Kidney (tissue), 14 donors: ENCODE results near the gene RUSC2. TPM values are rescaled to one million over a fixed set of nuclear protein-coding genes. Genes with fewer than 3 reads are reported as not detected.
"Not testable (repeated sequence)": the region's sequence is repeated elsewhere in the genome, so short reads cannot be mapped to it uniquely, and the experiment has no call there.

ENCODE experiments used
- DNase-seq, 5 donors: peaks; one replicate each; pipeline ENCODE4 v3.0.0-alpha.2; 2013 to 2020
- FAIRE-seq: peaks from 2 replicates; lab custom pipeline; 2012; peaks lifted over from hg19 to GRCh38; lab: Jason Lieb, UNC
- H3K27ac ChIP-seq, 2 donors: one replicate each; pipeline ENCODE4 v1.7.0; 2013; ENCODE audit warnings: low read depth in 2 of 2, low read length in 2 of 2, inconsistent platforms in 1 of 2
- H3K27me3 ChIP-seq: one replicate; pipeline ENCODE4 v1.7.1; 2013; ENCODE audit warnings: low read length, inconsistent platforms; ENCODE audit not compliant: control insufficient read depth, insufficient read depth
- H3K36me3 ChIP-seq, 3 donors: one replicate each; pipeline versions ENCODE4 v1.7.0 to v1.7.1; 2013; ENCODE audit warnings: low read length in 3 of 3, control low read depth in 1 of 3, inconsistent platforms in 1 of 3; ENCODE audit not compliant: insufficient read depth in 3 of 3, control insufficient read depth in 2 of 3
- H3K4me1 ChIP-seq, 3 donors: one replicate each; pipeline versions ENCODE4 v1.7.0 to v1.7.1; 2013; ENCODE audit warnings: low read length in 3 of 3, inconsistent platforms in 1 of 3, low read depth in 1 of 3; ENCODE audit not compliant: control insufficient read depth in 2 of 3, insufficient read depth in 2 of 3
- H3K4me3 ChIP-seq, 3 donors: one replicate each; pipeline versions ENCODE4 v1.7.0 to v1.8.1; 2013; ENCODE audit warnings: low read length in 3 of 3, control low read depth in 1 of 3, inconsistent platforms in 1 of 3
- H3K9ac ChIP-seq, 3 donors: one replicate each; pipeline versions ENCODE4 v1.7.0 to v1.7.1; 2013; ENCODE audit warnings: low read length in 3 of 3, control low read depth in 1 of 3, inconsistent platforms in 1 of 3
- H3K9me3 ChIP-seq, 3 donors: one replicate each; pipeline versions ENCODE4 v1.7.0 to v1.7.1; 2013; ENCODE audit warnings: low read length in 3 of 3, control low read depth in 1 of 3, inconsistent platforms in 1 of 3; ENCODE audit not compliant: control insufficient read depth in 2 of 3, insufficient read depth in 1 of 3
- intact Hi-C: fragments of 100-400 bp; cut with DNase I; formaldehyde crosslinking; loops from one replicate; pipeline ENCODE4 v1.11.1; 2022
- polyA plus RNA-seq: library from polyadenylated mRNA; stranded (reverse); fragments of 350-450 nt; fragmentation: Illumina TruSeq; extraction: RNeasy Lipid Tissue Mini Kit (QIAGEN cat#74804); gene quantifications from one replicate; pipeline ENCODE4 v1.2.3, GENCODE V29; 2014; ENCODE audit warnings: low read depth, low replicate concordance; ENCODE audit not compliant: insufficient read depth
- total RNA-seq: library from RNA; stranded (reverse); fragmentation: NEBNext Ultra II Directional; extraction: Animal tissue kit (Norgen Biotek cat#: 25700); gene quantifications from one replicate; pipeline ENCODE4 v1.2.1, GENCODE V29; 2021
- TF ChIP-seq, protein P1 (sequence below): IDR thresholded peaks from 3 replicates; pipeline ENCODE4 v1.5.1; 2012; ENCODE audit warnings: mild to moderate bottlenecking, moderate library complexity, borderline replicate concordance; ENCODE audit not compliant: insufficient read depth; ENCODE audit errors: extremely low read depth
- donor health status: control.
- donor health status: control.
- donor health status: control.
- donor health status: control.
- donor health status: control.
- donor health status: DM: yes; HTN: yes; CAD: no.
- donor health status: Normal renal cell carcinoma (clear cell type).

Gene RUSC2
- total and polyA plus RNA-seq, 2 donors from 2014 or later, result 13.4 to 27.3 TPM

DNA sequence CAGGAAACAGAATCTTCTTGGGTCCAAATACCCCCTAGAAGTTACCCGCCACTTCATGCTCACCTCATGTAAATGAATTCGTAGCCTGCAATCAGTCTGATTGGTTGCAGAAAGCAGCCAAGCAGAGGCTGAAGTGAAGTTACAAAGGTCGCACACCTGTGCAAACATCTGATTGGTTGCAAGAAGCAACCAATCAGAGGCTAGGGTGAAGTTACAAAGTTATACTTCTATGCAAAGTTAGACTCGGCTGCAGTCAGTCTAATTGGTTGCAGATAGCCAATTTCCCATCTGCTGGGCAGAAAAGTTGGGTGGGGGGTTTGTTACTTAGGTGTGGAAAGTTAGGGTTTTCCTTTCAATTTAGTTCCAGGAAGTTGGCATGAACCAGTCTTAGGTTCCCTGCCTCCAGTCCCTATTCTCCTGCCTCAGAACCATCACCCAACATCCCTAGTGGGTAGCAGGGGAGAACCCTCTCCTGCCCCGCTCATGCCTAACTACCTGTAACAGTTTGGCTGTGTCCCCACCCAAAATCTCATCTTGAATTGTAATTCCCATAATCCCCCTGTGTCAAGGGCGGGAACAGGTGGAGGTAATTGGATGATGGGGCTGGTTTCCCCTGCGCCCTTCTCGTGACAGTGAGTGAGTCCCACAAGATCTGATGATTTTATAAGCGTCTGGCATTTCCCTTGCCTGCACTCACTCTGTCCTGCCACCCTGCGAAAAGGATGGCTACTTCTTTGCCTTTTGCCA is 1.2 kb upstream of the RUSC2 start:
- no peaks in the 10 kb centered on the region for H3K9me3 ChIP-seq
- H3K36me3 ChIP-seq, result no peaks in the 10 kb centered on the region
- intact Hi-C loops, result no loop called here
- peak overlapping the region in 2 of 3 donors; percentile 53 to 87 for H3K9ac ChIP-seq
- DNase-seq, result no peak
- no peaks in the 10 kb centered on the region for H3K27me3 ChIP-seq
- peak overlapping the region; percentile 93 to 99 for H3K27ac ChIP-seq
- peaks cover 0 to 19% (median 15%) of the 10 kb centered on the region in 3 donors for H3K4me1 ChIP-seq
- FAIRE-seq, result no peak
- TF ChIP-seq, protein P1, sequence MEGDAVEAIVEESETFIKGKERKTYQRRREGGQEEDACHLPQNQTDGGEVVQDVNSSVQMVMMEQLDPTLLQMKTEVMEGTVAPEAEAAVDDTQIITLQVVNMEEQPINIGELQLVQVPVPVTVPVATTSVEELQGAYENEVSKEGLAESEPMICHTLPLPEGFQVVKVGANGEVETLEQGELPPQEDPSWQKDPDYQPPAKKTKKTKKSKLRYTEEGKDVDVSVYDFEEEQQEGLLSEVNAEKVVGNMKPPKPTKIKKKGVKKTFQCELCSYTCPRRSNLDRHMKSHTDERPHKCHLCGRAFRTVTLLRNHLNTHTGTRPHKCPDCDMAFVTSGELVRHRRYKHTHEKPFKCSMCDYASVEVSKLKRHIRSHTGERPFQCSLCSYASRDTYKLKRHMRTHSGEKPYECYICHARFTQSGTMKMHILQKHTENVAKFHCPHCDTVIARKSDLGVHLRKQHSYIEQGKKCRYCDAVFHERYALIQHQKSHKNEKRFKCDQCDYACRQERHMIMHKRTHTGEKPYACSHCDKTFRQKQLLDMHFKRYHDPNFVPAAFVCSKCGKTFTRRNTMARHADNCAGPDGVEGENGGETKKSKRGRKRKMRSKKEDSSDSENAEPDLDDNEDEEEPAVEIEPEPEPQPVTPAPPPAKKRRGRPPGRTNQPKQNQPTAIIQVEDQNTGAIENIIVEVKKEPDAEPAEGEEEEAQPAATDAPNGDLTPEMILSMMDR, result no peak
- peak overlapping the region; percentile 54 to 85 (median 84) for H3K4me3 ChIP-seq

DNA sequence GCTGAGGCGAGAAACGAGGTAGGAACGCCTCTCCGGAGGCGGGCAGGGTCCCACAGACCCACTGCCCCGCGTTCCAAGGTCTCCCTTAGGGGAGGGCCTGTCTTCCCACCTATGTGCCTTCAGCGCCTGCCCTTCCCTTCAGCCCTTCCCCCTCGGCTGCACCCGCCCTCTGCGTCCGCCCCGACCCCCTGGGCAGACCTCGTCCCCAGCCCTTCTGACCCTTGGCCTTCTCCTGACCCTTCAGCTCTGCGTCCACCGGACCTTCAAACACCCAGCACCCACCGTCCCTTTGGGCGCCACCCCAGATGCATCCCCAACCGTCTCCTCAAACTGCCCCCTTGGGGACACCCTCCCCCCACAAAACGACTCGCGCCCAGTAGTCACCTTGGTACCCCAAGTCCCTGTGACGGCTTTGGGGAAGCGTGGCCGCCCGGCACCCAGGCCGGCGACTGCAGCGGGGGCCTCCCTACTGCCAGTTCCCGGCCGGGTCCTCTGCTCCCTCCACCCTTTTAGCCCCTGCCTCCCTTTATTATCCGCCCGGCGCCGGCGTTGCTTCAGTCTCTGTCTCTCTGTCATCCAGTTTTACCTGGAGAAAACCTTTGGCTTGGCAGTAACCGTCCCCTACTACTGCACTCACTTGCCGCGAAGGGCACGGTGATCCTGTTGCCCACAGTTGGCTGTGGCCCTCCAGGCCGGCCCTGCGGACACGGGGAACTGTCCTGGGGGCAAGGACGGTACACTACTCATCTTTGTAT is 421 bp downstream of the RUSC2 start:
- peak overlapping the region; percentile 93 to 99 for H3K27ac ChIP-seq
- FAIRE-seq, result no peak
- H3K27me3 ChIP-seq, result no peaks in the 10 kb centered on the region
- H3K9ac ChIP-seq, result peak overlapping the region; percentile 73 to 98 (median 87)
- peak in 2 of 5 donors; percentile 29 to 40 for DNase-seq
- H3K4me1 ChIP-seq, result peaks cover 0 to 19% (median 15%) of the 10 kb centered on the region in 3 donors
- H3K9me3 ChIP-seq, result no peaks in the 10 kb centered on the region
- H3K36me3 ChIP-seq, result no peaks in the 10 kb centered on the region
- TF ChIP-seq, protein P1, result no peak
- intact Hi-C loops, result no loop called here
- peak overlapping the region; percentile 75 to 85 (median 84) for H3K4me3 ChIP-seq

DNA sequence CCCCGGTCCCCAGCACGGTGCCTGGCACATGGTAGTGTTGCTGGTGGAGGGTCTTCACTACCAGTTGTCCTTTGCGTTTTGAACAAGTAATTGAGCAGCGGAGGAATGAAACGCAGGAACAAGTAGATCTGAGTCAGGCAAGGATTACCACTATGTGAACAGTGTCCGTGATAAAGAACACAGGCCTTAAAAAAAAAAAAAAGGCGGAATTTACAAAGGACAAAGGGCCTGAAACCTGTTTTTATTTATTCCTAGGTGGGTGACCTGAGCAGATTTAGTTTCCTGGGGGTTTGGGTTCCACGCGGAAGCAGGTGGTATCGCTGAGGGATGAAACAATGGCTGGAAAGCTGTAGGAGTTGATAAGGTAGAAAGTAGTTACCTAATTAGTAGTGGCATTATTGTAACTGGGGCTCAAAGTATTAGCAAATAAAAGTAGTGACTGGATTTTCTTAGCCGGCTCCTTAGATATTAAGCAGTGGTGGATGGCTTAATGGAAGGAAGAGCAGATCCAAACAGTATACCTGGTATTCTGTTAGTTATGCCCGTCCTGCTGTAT is 1.1 kb downstream of the RUSC2 start:
- intact Hi-C loops, result no loop called here
- no peaks in the 10 kb centered on the region for H3K27me3 ChIP-seq
- H3K36me3 ChIP-seq, result peaks cover 0 to 4% (median 0%) of the 10 kb centered on the region in 3 donors
- peak overlapping the region; percentile 17 to 85 (median 84) for H3K4me3 ChIP-seq
- peaks cover 0 to 19% (median 15%) of the 10 kb centered on the region in 3 donors for H3K4me1 ChIP-seq
- no peaks in the 10 kb centered on the region for H3K9me3 ChIP-seq
- H3K27ac ChIP-seq, result peak overlapping the region; percentile 93 to 99
- DNase-seq (peak in 1 of 5 donors; percentile 28), FAIRE-seq (no peak)
- peak overlapping the region in 2 of 3 donors; percentile 87 to 98 for H3K9ac ChIP-seq
- TF ChIP-seq, protein P1, result no peak

GRCh38 chr9:35493119-35493518 is 3.2 kb downstream of the RUSC2 start:
- DNase-seq, H3K27me3 ChIP-seq, H3K36me3 ChIP-seq, H3K4me3 ChIP-seq, FAIRE-seq, H3K27ac ChIP-seq, H3K9ac ChIP-seq, intact Hi-C loops, H3K9me3 ChIP-seq: not testable (repeated sequence)
- peaks cover 0 to 23% (median 22%) of the 10 kb centered on the region in 3 donors for H3K4me1 ChIP-seq
